OCI-LY3 (cell line): ENCODE results near the gene HAO2.

Source experiments
- EZH2phosphoT487 ChIP-seq: fragments of 200-600 bp; shearing (Covaris generic); IDR thresholded peaks from 2 replicates; pipeline ENCODE4 v1.6.1; 2018; ENCODE audit warnings: antibody characterized with exemption, mixed run types, low read depth
- TF ChIP-seq, protein P1 (sequence below): fragments of 200-600, 300-600 bp; sonication (generic); IDR thresholded peaks from 2 replicates; pipeline ENCODE4 v1.5.1; 2014; ENCODE audit warnings: antibody characterized with exemption, low read length, low read depth

GRCh38 chr1:119419109-119419508, 50.5 kb downstream of the HAO2 start:
- TF ChIP-seq, protein P1, sequence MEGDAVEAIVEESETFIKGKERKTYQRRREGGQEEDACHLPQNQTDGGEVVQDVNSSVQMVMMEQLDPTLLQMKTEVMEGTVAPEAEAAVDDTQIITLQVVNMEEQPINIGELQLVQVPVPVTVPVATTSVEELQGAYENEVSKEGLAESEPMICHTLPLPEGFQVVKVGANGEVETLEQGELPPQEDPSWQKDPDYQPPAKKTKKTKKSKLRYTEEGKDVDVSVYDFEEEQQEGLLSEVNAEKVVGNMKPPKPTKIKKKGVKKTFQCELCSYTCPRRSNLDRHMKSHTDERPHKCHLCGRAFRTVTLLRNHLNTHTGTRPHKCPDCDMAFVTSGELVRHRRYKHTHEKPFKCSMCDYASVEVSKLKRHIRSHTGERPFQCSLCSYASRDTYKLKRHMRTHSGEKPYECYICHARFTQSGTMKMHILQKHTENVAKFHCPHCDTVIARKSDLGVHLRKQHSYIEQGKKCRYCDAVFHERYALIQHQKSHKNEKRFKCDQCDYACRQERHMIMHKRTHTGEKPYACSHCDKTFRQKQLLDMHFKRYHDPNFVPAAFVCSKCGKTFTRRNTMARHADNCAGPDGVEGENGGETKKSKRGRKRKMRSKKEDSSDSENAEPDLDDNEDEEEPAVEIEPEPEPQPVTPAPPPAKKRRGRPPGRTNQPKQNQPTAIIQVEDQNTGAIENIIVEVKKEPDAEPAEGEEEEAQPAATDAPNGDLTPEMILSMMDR, result no peak
- TF ChIP-seq EZH2phosphoT487, result no peak
